ENCODE results near the gene PRR14.

DNA sequence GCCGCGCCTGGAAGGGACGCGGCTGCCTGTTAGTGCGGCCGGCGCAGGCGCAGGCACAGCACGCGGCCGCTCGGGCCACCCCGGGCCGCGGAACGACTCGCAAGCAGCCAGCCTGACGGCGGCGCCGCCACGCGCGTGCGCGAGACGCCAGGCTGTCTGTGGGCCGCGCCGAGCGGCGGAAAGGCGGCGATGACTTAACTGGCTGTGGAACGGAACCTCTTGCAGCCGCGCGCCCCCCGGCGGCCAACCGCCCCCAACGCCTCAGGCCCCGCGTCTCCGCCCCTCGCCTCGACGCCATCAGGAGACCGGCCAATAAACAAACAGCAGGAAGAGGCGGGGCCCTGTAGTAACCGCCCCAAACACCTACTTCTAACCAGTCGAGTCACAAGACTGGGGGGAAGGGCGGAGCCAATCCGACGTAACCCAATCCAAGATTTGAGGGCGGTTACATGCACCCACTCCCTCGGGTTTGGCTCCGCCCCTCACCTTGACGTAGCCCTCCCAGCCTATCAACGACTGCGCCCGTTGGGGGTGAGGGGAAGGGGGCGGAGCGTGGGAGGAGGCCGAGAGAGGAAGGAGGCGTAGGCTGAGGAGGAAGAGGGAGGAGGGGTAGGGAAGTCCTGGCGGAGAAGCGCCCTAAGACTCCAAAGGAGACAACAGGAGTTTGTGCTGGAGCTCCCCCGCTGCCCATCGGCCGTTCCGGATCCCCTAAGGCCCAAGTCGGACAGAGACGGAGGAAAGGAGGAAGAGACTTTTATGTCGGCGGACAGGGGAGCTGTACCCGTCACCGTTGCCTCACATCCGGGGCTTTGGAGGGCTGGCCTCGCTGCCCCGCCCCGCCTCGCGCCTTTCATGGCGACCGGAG is 7.3 kb downstream of the PRR14 start, which contains the start of gene FBRS:
- TF ChIP-seq, protein P1, sequence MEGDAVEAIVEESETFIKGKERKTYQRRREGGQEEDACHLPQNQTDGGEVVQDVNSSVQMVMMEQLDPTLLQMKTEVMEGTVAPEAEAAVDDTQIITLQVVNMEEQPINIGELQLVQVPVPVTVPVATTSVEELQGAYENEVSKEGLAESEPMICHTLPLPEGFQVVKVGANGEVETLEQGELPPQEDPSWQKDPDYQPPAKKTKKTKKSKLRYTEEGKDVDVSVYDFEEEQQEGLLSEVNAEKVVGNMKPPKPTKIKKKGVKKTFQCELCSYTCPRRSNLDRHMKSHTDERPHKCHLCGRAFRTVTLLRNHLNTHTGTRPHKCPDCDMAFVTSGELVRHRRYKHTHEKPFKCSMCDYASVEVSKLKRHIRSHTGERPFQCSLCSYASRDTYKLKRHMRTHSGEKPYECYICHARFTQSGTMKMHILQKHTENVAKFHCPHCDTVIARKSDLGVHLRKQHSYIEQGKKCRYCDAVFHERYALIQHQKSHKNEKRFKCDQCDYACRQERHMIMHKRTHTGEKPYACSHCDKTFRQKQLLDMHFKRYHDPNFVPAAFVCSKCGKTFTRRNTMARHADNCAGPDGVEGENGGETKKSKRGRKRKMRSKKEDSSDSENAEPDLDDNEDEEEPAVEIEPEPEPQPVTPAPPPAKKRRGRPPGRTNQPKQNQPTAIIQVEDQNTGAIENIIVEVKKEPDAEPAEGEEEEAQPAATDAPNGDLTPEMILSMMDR (IDR thresholded peaks at IDR 0.05) = peak; percentile 72 to 95 (median 88)
- peak; percentile 89 to 90 for TF ChIP-seq POLR2A (IDR thresholded peaks at IDR 0.05)

Measured in Peyer's patch (tissue), 4 donors.